Heart right ventricle (tissue), 16 donors: ENCODE results near the gene XIRP2. TPM values are rescaled to one million over a fixed set of nuclear protein-coding genes. Genes with fewer than 3 reads are reported as not detected.

Experiments
- ATAC-seq, 8 donors: fragments of 200-7000 bp; cut with Tn5 transposase; one replicate each; pipeline ENCODE4 v1.9.1; 2020; ENCODE audit warnings: mild to moderate bottlenecking in 8 of 8, moderate library complexity in 8 of 8, moderate number of reproducible peaks in 1 of 8
- DNase-seq, 2 donors: peaks; one replicate each; pipeline ENCODE4 v3.0.0-alpha.2; 2020
- H3K27ac ChIP-seq, 10 donors: fragments of 200-600 bp; sonication (generic) in 2 of 10; one replicate each; pipeline versions ENCODE4 v1.5.0 to v1.8.0; 2020 to 2022; ENCODE audit warnings: mild to moderate bottlenecking in 3 of 10
- H3K27me3 ChIP-seq, 7 donors: fragments of 200-600 bp; one replicate each; pipeline ENCODE4 v1.8.0; 2021 to 2022; ENCODE audit warnings: mild to moderate bottlenecking in 2 of 7
- H3K36me3 ChIP-seq, 9 donors: fragments of 200-600 bp; sonication (generic) in 1 of 9; one replicate each; pipeline versions ENCODE4 v1.5.0 to v1.8.0; 2020 to 2022; ENCODE audit warnings: mild to moderate bottlenecking in 2 of 9
- H3K4me1 ChIP-seq, 9 donors: fragments of 200-600 bp; sonication (generic) in 1 of 9; one replicate each; pipeline versions ENCODE4 v1.5.0 to v1.8.0; 2020 to 2022; ENCODE audit warnings: mild to moderate bottlenecking in 4 of 9
- H3K4me3 ChIP-seq, 10 donors: fragments of 200-600 bp; sonication (generic) in 2 of 10; one replicate each; pipeline versions ENCODE4 v1.5.0 to v1.8.0; 2020 to 2022; ENCODE audit warnings: mild to moderate bottlenecking in 7 of 10, moderate library complexity in 2 of 10
- H3K9me3 ChIP-seq, 11 donors: fragments of 200-600 bp in 10 of 11; sonication (generic) in 2 of 11; one replicate each; pipeline versions ENCODE4 v1.5.0 to v1.8.0; 2013 to 2022; ENCODE audit warnings: mild to moderate bottlenecking in 2 of 11, control low read depth in 1 of 11, moderate library complexity in 1 of 11
- CTCF ChIP-seq, 9 donors: fragments of 200-600 bp; sonication (generic) in 2 of 9; IDR thresholded peaks; one replicate each; pipeline versions ENCODE4 v1.5.0 to v1.8.0; 2021 to 2022; ENCODE audit warnings: antibody characterized with exemption in 9 of 9, mild to moderate bottlenecking in 5 of 9, moderate library complexity in 1 of 9
- WGBS, 2 donors: extraction: QIAGEN DNeasy Blood & Tissue Kit; methylation state at CpG; one replicate each; pipeline ENCODE4 v1.1.7; 2013; ENCODE audit warnings: inconsistent platforms in 1 of 2; 5-methylcytosine and 5-hydroxymethylcytosine counted together
- intact Hi-C, 10 donors: fragments of 100-400 bp; cut with DNase I; formaldehyde crosslinking; loops; one replicate each; pipeline versions ENCODE4 v1.11.1 to v1.14.2; 2022
- polyA plus RNA-seq, 2 donors: library from polyadenylated mRNA; stranded (reverse); fragments of 200-250 nt; gene quantifications; one replicate each; pipeline ENCODE4 v1.2.3, GENCODE V29; 2013
- total RNA-seq, 10 donors: library from RNA; stranded (reverse); fragmentation: NEBNext Ultra II Directional in 3 of 10; extraction: Animal tissue kit (Norgen Biotek cat#: 25700) in 3 of 10; gene quantifications; one replicate each; pipeline versions ENCODE4 v1.2.1 to v1.2.4, GENCODE V29; 2021 to 2023
- donor health status: Arrhythmogenic right ventricular cardiomyopathy.
- donor health status: ischemic (EF 13 %, LVEDD 7.1; RV severe dilation, severe dysfunction).
- donor health status: healthy with polysubstance abuse.
- donor health status: DM: no; HTN: yes; CAD: no.
- donor health status: DM: no; HTN: no; CAD: no.
- donor health status: ischemic (EF 25% LVEDD 6.9; RV normal size, moderate dysfunction).
- donor health status: ischemic (EF 25% LVEDD 5.7; RV mildly dilated, moderate dysfunction).
- donor health status: healthy.
- donor health status: DM: yes; HTN: yes; CAD: no.
- donor health status: Ischemic cardiomyopathy.
- donor health status: ischemic (EF 35%, LVEDD 5.7; RV mildly dilated, moderate dysfunction).
- donor health status: nonischemic (EF 11% LVEDD 7.7; RV severe dilation, severe dysfunction).
- donor health status: DM: yes; HTN: yes; CAD: no.
- donor health status: PGD.
- donor health status: ischemic (EF 29% LVEDD 5.4; RV normal size, mild dysfunction).
- donor health status: nonischemic (EF 23%, LVEDD 6.1; RV moderate dilation, normal function).

The XIRP2 gene
- total and polyA plus RNA-seq, 12 donors: 145 to 1,255 (median 577) TPM

DNA sequence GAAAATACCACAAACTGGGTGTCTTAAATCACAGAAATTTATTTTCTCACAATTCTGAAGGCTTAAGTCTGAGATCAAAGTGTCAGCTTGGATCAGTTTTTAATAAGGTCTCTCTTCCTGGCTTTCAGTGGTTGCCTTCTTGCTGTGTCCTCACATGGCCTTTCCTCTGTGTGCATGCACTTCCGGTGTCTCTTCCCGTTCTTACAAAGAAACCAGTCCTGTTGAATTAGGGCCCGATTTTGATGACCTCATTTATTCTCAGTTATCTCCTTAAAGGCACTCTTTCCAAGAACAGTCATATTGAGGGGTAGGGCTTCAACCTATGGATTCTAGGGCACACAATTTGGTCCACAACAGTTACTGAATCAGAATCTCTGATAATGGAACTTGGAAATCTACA lies 5.4 kb upstream of the XIRP2 start:
- Histone ChIP-seq H3K27ac (no peak overlapping the region), H3K36me3 (no peaks in the 10 kb centered on the region), H3K9me3 (no peaks in the 10 kb centered on the region), H3K4me1 (no peaks in the 10 kb centered on the region), H3K27me3 (no peaks in the 10 kb centered on the region), H3K4me3 (no peak overlapping the region)
- intact Hi-C loops: no loop called here
- DNase-seq (no peak), ATAC-seq (no peak)
- WGBS, 2 donors: 42 to 64% methylated on average over 3 of the region's 3 CpGs
- no peak for TF ChIP-seq CTCF (IDR thresholded peaks at IDR 0.05)

DNA sequence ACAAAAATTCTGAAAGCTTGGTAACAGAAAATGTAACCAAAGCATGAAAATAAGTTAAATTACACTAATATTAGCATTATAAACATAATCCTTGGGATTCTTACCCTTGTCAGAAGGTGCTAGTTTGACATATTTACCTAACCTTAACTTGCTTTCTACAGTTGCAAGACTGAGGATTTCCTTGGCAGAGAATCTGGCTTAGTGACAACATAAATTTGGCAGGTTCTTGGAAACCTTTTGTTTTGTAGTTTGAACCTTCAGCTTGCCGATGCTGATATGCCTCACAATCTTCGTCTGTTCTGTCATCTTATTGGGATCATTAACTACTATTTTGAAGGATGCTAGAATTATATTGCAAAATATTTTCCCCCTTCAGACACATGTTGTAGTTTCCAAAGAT lies 3.4 kb downstream of the XIRP2 start:
- Histone ChIP-seq H3K4me3 (no peak overlapping the region), H3K9me3 (no peaks in the 10 kb centered on the region), H3K36me3 (no peaks in the 10 kb centered on the region), H3K27me3 (peaks cover 0 to 4% (median 0%) of the 10 kb centered on the region in 7 donors), H3K27ac (no peak overlapping the region), H3K4me1 (no peaks in the 10 kb centered on the region)
- 13 to 17% methylated on average over 2 of the region's 2 CpGs for WGBS, 2 donors
- no peak for DNase-seq
- no peak for ATAC-seq
- TF ChIP-seq CTCF (IDR thresholded peaks at IDR 0.05): no peak
- intact Hi-C loops: loop anchor here in 1 of 10 donors (10.0 kb wide), 1 partner anchor 267 kb away; no protein-coding TSS in a partner anchor

- intact Hi-C loops: loop anchor here in 1 of 10 donors (10.0 kb wide), 1 partner anchor 268 kb away; no protein-coding TSS in a partner anchor
Observed at GRCh38 chr2:166892397-166892796, 4.1 kb downstream of the XIRP2 start.

GRCh38 chr2:166895243-166895642 lies 7.0 kb downstream of the XIRP2 start:
- ATAC-seq (no peak), DNase-seq (no peak)
- no peak for TF ChIP-seq CTCF (IDR thresholded peaks at IDR 0.05)
- Histone ChIP-seq H3K4me1 (no peaks in the 10 kb centered on the region), H3K27ac (no peak overlapping the region), H3K27me3 (peaks cover 0 to 4% (median 0%) of the 10 kb centered on the region in 7 donors), H3K36me3 (no peaks in the 10 kb centered on the region), H3K4me3 (no peak overlapping the region), H3K9me3 (no peaks in the 10 kb centered on the region)
- WGBS, 2 donors: 51 to 57% methylated on average over 2 of the region's 2 CpGs
- intact Hi-C loops: loop anchor here in 1 of 10 donors (10.0 kb wide), 1 partner anchor 270 kb away; no protein-coding TSS in a partner anchor

More at GRCh38 chr2:166892397-166892796, 4.1 kb downstream of the XIRP2 start:
- ATAC-seq: no peak
- no peaks in the 10 kb centered on the region for H3K4me1 ChIP-seq
- no peak for DNase-seq
- H3K27me3 ChIP-seq: peaks cover 0 to 4% (median 0%) of the 10 kb centered on the region in 7 donors
- no peaks in the 10 kb centered on the region for H3K36me3 ChIP-seq
- H3K4me3 ChIP-seq: no peak overlapping the region
- no peak for TF ChIP-seq CTCF (IDR thresholded peaks at IDR 0.05)
- H3K27ac ChIP-seq: no peak overlapping the region
- H3K9me3 ChIP-seq: no peaks in the 10 kb centered on the region
